ENCODE measurements around the gene DHX57.

DHX57 gene

DNA sequence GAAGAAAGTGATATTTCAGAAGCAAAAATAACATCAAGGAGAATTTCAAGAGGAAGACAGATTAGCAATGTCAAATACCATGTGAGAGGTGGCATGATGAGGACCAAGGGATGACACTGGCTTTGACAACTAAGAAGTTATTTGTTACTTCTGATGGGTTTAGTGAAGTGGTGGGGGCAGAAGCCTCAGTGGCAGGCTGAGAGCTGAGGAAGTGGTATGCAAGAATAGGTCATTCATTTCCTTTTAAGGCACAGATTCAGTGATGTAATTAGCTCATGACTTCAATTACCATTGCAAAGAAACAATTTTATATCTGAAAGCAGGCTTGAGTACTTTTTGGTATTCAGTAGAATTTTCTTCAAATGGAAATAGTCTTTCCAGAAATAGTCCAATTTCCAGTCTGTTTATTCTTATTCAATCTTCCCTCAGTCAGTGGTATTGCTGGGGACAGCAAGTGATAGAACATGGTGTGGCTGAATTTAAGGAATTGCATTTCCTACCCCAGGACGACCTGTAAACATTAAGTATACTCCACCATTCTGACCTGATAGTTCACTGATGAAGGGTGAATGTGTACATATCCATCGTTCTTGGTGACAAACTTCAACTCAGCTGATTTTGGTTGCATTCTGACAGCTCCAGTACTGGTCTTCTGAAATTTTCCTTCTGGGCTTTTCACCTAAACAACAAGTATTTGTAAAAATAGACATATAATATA is 69.6 kb downstream of the DHX57 start:
- TF ChIP-seq POLR2AphosphoS5 (IDR thresholded peaks at IDR 0.05; ENCODE audit: low read depth, low read length) (no peak), TAF1 (IDR thresholded peaks at IDR 0.05; ENCODE audit: borderline replicate concordance, insufficient read depth, low read length) (no peak)
- TF ChIP-seq, protein P1, sequence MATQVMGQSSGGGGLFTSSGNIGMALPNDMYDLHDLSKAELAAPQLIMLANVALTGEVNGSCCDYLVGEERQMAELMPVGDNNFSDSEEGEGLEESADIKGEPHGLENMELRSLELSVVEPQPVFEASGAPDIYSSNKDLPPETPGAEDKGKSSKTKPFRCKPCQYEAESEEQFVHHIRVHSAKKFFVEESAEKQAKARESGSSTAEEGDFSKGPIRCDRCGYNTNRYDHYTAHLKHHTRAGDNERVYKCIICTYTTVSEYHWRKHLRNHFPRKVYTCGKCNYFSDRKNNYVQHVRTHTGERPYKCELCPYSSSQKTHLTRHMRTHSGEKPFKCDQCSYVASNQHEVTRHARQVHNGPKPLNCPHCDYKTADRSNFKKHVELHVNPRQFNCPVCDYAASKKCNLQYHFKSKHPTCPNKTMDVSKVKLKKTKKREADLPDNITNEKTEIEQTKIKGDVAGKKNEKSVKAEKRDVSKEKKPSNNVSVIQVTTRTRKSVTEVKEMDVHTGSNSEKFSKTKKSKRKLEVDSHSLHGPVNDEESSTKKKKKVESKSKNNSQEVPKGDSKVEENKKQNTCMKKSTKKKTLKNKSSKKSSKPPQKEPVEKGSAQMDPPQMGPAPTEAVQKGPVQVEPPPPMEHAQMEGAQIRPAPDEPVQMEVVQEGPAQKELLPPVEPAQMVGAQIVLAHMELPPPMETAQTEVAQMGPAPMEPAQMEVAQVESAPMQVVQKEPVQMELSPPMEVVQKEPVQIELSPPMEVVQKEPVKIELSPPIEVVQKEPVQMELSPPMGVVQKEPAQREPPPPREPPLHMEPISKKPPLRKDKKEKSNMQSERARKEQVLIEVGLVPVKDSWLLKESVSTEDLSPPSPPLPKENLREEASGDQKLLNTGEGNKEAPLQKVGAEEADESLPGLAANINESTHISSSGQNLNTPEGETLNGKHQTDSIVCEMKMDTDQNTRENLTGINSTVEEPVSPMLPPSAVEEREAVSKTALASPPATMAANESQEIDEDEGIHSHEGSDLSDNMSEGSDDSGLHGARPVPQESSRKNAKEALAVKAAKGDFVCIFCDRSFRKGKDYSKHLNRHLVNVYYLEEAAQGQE (IDR thresholded peaks at IDR 0.05; ENCODE audit: insufficient read depth in 1 of 2, low read depth in 2 of 2, low read length in 2 of 2) = no peak

DNA sequence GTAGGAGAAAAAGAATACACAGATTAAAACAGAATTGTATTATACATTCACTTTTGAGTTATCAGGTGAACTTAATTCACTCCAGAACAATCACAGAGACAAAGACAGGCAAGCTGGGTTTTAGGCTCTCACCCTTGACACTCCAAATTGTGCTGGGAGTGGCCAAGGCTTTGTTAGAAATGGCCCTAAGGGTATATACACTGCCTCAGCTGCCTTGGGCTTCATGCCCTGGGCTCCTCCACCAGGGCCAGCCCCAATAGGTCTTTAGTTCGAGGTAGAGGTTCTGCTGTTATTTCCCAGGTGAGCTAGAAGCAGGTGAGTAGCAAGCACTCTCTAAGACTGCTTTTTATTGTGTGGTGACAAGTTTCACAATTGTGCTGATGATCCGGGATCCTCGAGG is 77.8 kb downstream of the DHX57 start:
- TF ChIP-seq POLR2AphosphoS5 (IDR thresholded peaks at IDR 0.05; ENCODE audit: low read depth, low read length) (no peak), TAF1 (IDR thresholded peaks at IDR 0.05; ENCODE audit: borderline replicate concordance, insufficient read depth, low read length) (no peak), SIN3A (IDR thresholded peaks at IDR 0.05; ENCODE audit: borderline replicate concordance, insufficient read depth, low read length) (no peak), FOXP2 (optimal IDR thresholded peaks at IDR 0.05; ENCODE audit: borderline replicate concordance, extremely low read depth, extremely low read length, insufficient read depth) (no peak)
- TF ChIP-seq, protein P1 (IDR thresholded peaks at IDR 0.05; ENCODE audit: insufficient read depth in 1 of 2, low read depth in 2 of 2, low read length in 2 of 2) = no peak

DNA sequence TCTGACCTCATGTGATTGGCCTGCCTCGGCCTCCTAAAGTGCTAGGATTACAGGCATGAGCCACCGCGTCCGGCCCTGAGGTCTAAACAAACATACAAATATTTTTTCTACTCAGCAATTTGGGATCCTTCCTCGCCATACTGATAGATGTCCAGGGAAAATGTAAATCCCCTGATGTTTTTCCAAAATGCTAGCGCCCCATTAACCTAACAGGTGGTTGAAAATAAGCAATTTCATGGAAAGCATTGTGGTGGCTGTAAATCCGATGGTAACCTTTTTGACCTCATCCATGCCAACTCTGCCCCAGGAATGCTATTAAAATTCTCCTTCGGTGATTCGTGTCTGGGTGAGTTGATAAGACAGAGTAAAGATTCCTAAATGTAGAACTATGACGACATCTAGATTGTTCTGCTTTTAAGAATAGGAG is 78.5 kb downstream of the DHX57 start:
- TF ChIP-seq TAF1 (IDR thresholded peaks at IDR 0.05; ENCODE audit: borderline replicate concordance, insufficient read depth, low read length) = no peak
- no peak for TF ChIP-seq POLR2AphosphoS5 (IDR thresholded peaks at IDR 0.05; ENCODE audit: low read depth, low read length)
- TF ChIP-seq SIN3A (IDR thresholded peaks at IDR 0.05; ENCODE audit: borderline replicate concordance, insufficient read depth, low read length) = no peak
- TF ChIP-seq FOXP2 (optimal IDR thresholded peaks at IDR 0.05; ENCODE audit: borderline replicate concordance, extremely low read depth, extremely low read length, insufficient read depth) = no peak
- TF ChIP-seq, protein P1 (IDR thresholded peaks at IDR 0.05; ENCODE audit: insufficient read depth in 1 of 2, low read depth in 2 of 2, low read length in 2 of 2) = no peak

GRCh38 chr2:38794235-38794946 is 81.3 kb downstream of the DHX57 start:
- TF ChIP-seq SIN3A (IDR thresholded peaks at IDR 0.05; ENCODE audit: borderline replicate concordance, insufficient read depth, low read length) = no peak
- TF ChIP-seq, protein P1 (IDR thresholded peaks at IDR 0.05; ENCODE audit: insufficient read depth in 1 of 2, low read depth in 2 of 2, low read length in 2 of 2) = no peak
